Astrocyte of the spinal cord (primary cell): ENCODE measurements around the gene CDS2.

ENCODE experiments used
- DNase-seq: peaks from one replicate; pipeline ENCODE4 v3.0.0; 2011; ENCODE audit warnings: low read depth, low spot score
- H3K4me3 ChIP-seq: 2 replicates; pipeline ENCODE4 v1.5.1; 2011; ENCODE audit warnings: low read depth, mild to moderate bottlenecking, low read length, moderate library complexity
- in situ Hi-C: cut with HindIII; loops from 2 replicates; pipeline ENCODE4 v1.10.0; 2017; ENCODE audit warnings: low sequenced_read_pairs
- TF ChIP-seq, protein P1 (sequence below): IDR thresholded peaks from 2 replicates; pipeline ENCODE4 v1.5.1; 2012; ENCODE audit warnings: low read depth, mild to moderate bottlenecking, low read length, inconsistent platforms

CDS2 gene

DNA sequence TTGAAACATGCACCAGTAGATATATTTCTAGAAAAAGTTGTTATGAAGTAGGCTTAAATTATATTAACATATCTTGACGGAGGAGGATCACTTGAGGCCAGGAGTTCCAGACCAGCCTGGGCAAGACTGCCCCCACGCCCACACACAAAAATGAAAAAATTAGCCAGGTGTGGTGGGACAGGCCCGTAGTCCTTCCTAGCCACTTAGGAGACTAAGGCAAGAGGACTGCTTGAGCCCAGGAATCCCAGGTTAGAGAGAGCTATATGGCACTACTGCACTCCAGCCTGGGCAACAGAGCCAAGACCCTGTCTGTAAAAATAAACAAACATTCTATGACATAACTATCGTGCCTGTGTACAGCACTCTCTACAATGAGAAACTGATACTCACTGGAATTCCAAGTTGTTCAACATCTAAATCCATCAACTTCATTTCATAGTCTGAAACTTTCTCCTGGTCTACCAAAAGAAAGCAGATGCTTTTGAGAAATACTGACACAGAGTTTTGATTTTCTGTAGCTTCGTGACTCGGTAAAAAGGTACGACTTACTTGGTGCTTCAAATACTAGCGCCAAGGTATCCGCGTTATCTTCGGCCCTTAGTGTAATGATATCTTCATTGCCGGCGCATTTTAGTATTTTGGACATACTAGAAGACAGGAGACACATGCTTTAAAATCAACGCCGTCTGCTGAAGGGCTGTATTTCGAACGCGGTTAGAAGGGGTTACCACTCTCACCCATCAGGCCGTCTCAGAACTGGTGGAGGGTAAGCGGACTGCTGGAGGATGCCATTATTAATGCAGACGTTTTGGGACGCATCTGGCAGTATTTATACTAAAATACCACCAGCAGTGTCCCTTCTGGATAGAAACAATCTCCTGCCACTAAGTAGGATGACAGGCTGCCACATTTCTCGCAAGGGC, 8.3 kb upstream of the CDS2 start:
- in situ Hi-C loops = no loop called here
- TF ChIP-seq, protein P1, sequence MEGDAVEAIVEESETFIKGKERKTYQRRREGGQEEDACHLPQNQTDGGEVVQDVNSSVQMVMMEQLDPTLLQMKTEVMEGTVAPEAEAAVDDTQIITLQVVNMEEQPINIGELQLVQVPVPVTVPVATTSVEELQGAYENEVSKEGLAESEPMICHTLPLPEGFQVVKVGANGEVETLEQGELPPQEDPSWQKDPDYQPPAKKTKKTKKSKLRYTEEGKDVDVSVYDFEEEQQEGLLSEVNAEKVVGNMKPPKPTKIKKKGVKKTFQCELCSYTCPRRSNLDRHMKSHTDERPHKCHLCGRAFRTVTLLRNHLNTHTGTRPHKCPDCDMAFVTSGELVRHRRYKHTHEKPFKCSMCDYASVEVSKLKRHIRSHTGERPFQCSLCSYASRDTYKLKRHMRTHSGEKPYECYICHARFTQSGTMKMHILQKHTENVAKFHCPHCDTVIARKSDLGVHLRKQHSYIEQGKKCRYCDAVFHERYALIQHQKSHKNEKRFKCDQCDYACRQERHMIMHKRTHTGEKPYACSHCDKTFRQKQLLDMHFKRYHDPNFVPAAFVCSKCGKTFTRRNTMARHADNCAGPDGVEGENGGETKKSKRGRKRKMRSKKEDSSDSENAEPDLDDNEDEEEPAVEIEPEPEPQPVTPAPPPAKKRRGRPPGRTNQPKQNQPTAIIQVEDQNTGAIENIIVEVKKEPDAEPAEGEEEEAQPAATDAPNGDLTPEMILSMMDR = no peak
- no peak for DNase-seq
- H3K4me3 ChIP-seq = peak overlapping the region; percentile 94

- in situ Hi-C loops = no loop called here
Observed at GRCh38 chr20:5119143-5119434, 7.7 kb upstream of the CDS2 start.

DNA sequence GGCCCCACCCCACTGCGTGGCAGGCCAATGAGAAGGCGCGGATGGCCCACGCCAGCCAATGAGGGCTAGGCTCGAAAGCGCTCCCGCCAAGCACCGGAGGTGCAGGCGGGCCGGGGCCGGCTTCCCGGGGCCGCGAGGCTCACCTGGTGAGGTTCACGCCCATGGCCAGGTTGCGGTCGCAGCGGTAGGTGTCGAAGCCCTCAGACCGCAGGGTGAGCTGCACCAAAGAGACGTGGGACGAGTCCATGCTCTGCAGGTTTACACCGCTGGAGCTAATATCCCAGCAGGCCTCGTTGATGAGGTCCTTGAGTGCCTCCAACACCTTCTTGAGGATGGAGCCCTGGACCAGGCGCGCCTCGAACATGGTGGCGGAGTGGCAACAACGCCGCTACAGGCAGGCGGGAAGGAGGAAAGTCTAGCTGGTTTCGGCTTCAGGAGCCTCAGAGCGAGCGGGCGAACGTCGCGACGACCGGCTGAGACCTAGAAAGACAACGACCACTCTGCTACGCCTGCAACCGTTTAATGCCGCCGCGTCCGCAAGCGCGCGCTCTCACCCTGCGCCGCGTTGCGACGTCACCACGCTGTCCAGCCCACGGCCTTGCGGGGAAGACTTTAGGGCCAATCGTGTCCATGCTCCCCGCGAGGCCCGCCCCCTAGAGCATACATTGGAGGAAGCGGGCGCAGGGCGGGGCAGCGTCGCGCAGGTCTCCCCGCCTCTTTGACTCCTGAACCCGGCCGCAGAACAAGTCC, 7.2 kb upstream of the CDS2 start, which contains the start of gene PCNA:
TSS of gene PCNA (minus strand) at position 524 of the 750 bp plus-strand sequence. CDS start at position 364, 160 bp downstream.
- H3K4me3 ChIP-seq = peak within 1 kb of the TSS; percentile 94
- in situ Hi-C loops = no loop called here
- TF ChIP-seq, protein P1 = no peak
- DNase-seq = peak; percentile 98

More at GRCh38 chr20:5119143-5119434, 7.7 kb upstream of the CDS2 start:
- peak overlapping the region; percentile 94 for H3K4me3 ChIP-seq
- TF ChIP-seq, protein P1 = no peak
- no peak for DNase-seq

- H3K4me3 ChIP-seq = peak overlapping the region; percentile 94
- in situ Hi-C loops = no loop called here
- DNase-seq = no peak
- TF ChIP-seq, protein P1 = no peak
Observed at GRCh38 chr20:5120185-5120476, 6.7 kb upstream of the CDS2 start.

DNA sequence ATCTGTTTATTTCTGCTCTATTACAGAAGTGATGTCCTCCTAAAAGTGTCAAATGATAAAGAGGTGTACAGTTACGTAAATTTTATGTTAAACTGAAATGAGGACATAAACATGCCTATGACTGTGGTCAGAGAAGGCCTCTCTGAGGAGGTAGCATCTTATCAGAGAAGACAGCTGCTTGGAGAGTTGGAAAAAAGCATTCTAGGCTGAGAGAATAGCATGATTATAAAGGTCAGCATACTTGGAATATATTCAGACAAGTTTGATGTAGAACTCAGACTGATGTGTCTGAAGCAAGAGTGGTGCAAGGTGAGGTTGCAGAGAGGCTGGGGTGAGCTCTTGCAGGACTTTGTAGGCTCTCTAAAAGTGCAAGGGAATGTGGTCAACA, 3.9 kb upstream of the CDS2 start:
- DNase-seq = no peak
- in situ Hi-C loops = no loop called here
- no peak overlapping the region for H3K4me3 ChIP-seq
- TF ChIP-seq, protein P1 = no peak

DNA sequence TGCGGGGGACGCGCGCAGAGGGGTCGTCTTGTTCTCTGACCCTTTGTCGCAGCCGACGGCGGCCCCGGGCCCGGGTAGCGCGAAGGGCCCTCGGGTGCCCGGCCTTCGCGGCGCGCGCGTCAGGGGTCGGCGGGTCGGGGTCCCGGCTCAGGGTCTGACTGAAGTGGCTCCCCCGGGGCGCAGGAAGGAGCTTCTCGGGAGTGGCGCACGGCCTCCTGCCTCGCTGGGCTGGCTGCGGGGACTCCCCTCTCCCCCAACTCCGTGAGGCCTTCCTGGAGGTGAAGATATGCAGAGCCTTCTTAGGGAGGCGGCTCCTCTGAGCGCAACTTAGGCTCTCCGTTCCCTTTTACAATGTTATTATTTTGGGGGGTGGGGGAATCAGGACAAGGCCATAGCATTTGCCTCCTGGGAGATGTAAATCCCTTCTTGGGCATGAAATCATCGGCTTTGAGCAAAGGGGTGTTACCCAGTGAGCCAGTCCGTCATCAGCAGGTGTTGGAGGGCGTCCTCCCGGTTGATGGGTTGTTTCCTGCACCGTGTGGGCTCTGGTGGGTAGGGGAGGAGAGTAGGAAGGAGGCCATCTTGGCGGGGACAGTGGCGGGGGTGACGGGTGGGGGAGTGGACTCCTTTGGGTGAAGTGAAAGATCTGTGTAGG, 523 bp downstream of the CDS2 start:
- H3K4me3 ChIP-seq = peak overlapping the region; percentile 82
- peak; percentile 41 for DNase-seq
- in situ Hi-C loops = no loop called here
- TF ChIP-seq, protein P1 = no peak
